B cell (primary cell): ENCODE measurements around the gene NVL. TPM values are rescaled to one million over a fixed set of nuclear protein-coding genes. Genes with fewer than 3 reads are reported as not detected.

Experiments used
- ATAC-seq: fragments of 200-7000 bp; cut with Tn5 transposase; one replicate; pipeline ENCODE4 v1.10.0; 2021; ENCODE audit warnings: low read depth, mild to moderate bottlenecking, moderate number of reproducible peaks, moderate library complexity
- CTCF ChIA-PET: fragments of 350-600 bp; sonication (Branson Sonifier 250); formaldehyde crosslinking; loops from one replicate; lab custom pipeline; 2021; ENCODE audit warnings: antibody characterized with exemption, inconsistent platforms; lab: Charles Lee
- POLR2A ChIA-PET: fragments of 350-600 bp; sonication (Branson Sonifier 250); formaldehyde crosslinking; loops from one replicate; lab custom pipeline; 2021; ENCODE audit warnings: antibody characterized with exemption; lab: Charles Lee
- DNase-seq: peaks from one replicate; pipeline ENCODE4 v3.0.0; 2013
- H2AFZ ChIP-seq: 2 replicates; pipeline ENCODE4 v1.6.1; 2012; ENCODE audit warnings: mild to moderate bottlenecking, low read depth, low read length; ENCODE audit not compliant: insufficient read depth, poor library complexity, severe bottlenecking
- H3K27ac ChIP-seq, 2 donors: 1 replicate in 1 of 2; 2 replicates in 1 of 2; pipeline ENCODE4 v1.5.1; 2012 to 2013; ENCODE audit warnings: low read length in 2 of 2, mild to moderate bottlenecking in 2 of 2, moderate library complexity in 1 of 2
- H3K27me3 ChIP-seq, 4 experiments: fragments of 200-600 bp in 1 of 4; sonication (generic) in 1 of 4; replicated peaks in 1 of 4; 1 replicate in 2 of 4; 2 replicates in 2 of 4; pipeline versions ENCODE4 v1.6.1 to v1.7.0; 2013 to 2016; ENCODE audit warnings: low read length in 3 of 4, mild to moderate bottlenecking in 2 of 4, mixed read lengths in 1 of 4, moderate library complexity in 1 of 4; ENCODE audit not compliant: insufficient read depth in 4 of 4, control insufficient read depth in 3 of 4; ENCODE audit errors: control extremely low read depth in 1 of 4
- H3K36me3 ChIP-seq, 2 experiments: replicated peaks in 1 of 2; 1 replicate in 1 of 2; 2 replicates in 1 of 2; pipeline versions ENCODE4 v1.6.1 to v1.7.1; 2013; ENCODE audit warnings: low read length in 1 of 2; ENCODE audit not compliant: insufficient read depth in 2 of 2, control insufficient read depth in 1 of 2; ENCODE audit errors: control extremely low read depth in 1 of 2, extremely low read depth in 1 of 2
- H3K4me1 ChIP-seq, 2 donors: fragments of 200-600 bp in 1 of 2; sonication (generic) in 1 of 2; 1 replicate in 1 of 2; 2 replicates in 1 of 2; pipeline versions ENCODE4 v1.5.1 to v1.6.1; 2013 to 2017; ENCODE audit warnings: low read length in 2 of 2; ENCODE audit not compliant: control insufficient read depth in 2 of 2, insufficient read depth in 2 of 2
- H3K4me2 ChIP-seq: replicated peaks from 2 replicates; pipeline ENCODE3; 2012; ENCODE audit warnings: mild to moderate bottlenecking, low read depth, low read length; ENCODE audit not compliant: poor library complexity, severe bottlenecking
- H3K4me3 ChIP-seq, 5 experiments: fragments of 200-600 bp in 1 of 5; sonication (generic) in 1 of 5; 1 replicate in 3 of 5; 2 replicates in 2 of 5; pipeline versions ENCODE4 v1.5.1 to v1.7.0; 2011 to 2016; ENCODE audit warnings: low read length in 4 of 5, mild to moderate bottlenecking in 4 of 5, low read depth in 2 of 5, control low read depth in 1 of 5, moderate library complexity in 1 of 5; ENCODE audit not compliant: insufficient read depth in 1 of 5; ENCODE audit errors: control extremely low read depth in 1 of 5, extremely low read depth in 1 of 5
- H3K79me2 ChIP-seq: fragments of 200-600 bp; sonication (generic); one replicate; pipeline ENCODE4 v1.6.0; 2016; ENCODE audit warnings: low read length; ENCODE audit not compliant: control insufficient read depth, insufficient read depth
- H3K9ac ChIP-seq: fragments of 200-600 bp; sonication (generic); 2 replicates; pipeline ENCODE4 v1.6.1; 2017; ENCODE audit warnings: mild to moderate bottlenecking, low read length, moderate library complexity
- H3K9me3 ChIP-seq, 3 donors: one replicate each; pipeline versions ENCODE4 v1.6.1 to v1.7.1; 2013; ENCODE audit warnings: low read length in 2 of 3; ENCODE audit not compliant: control insufficient read depth in 2 of 3, insufficient read depth in 1 of 3; ENCODE audit errors: control extremely low read depth in 1 of 3
- H4K20me1 ChIP-seq: 2 replicates; pipeline ENCODE4 v1.6.0; 2012; ENCODE audit warnings: mild to moderate bottlenecking, low read length; ENCODE audit not compliant: insufficient read depth, control insufficient read depth, poor library complexity, severe bottlenecking
- H3K27ac Mint-ChIP-seq: one replicate; pipeline ENCODE4 v1.8.0; 2021; ENCODE audit warnings: mixed read lengths
- H3K27me3 Mint-ChIP-seq: one replicate; pipeline ENCODE4 v1.8.0; 2021; ENCODE audit warnings: mixed read lengths
- H3K4me1 Mint-ChIP-seq: one replicate; pipeline ENCODE4 v1.8.0; 2021; ENCODE audit warnings: mixed read lengths
- H3K4me3 Mint-ChIP-seq: one replicate; pipeline ENCODE4 v1.8.0; 2021; ENCODE audit warnings: mixed read lengths
- H3K9me3 Mint-ChIP-seq: one replicate; pipeline ENCODE4 v1.8.0; 2022; ENCODE audit warnings: mixed read lengths; ENCODE audit not compliant: insufficient read depth
- EZH2 ChIP-seq: IDR thresholded peaks from 2 replicates; pipeline ENCODE4 v1.6.1; 2012; ENCODE audit warnings: borderline replicate concordance, low read depth, mild to moderate bottlenecking, moderate library complexity, low read length; ENCODE audit not compliant: insufficient read depth, poor library complexity, severe bottlenecking
- WGBS: methylation state at CpG from one replicate; pipeline ENCODE4 v1.1.5; 2013; ENCODE audit warnings: missing lambda C conversion rate; ENCODE audit not compliant: insufficient coverage; 5-methylcytosine and 5-hydroxymethylcytosine counted together
- intact Hi-C: fragments of 100-400 bp; cut with micrococcal nuclease; formaldehyde crosslinking; loops from one replicate; pipeline ENCODE4 v1.10.0; 2022
- polyA plus RNA-seq: library from polyadenylated mRNA; depleted of rRNA; stranded (reverse); fragments of >200 nt; gene quantifications from 2 replicates; pipeline ENCODE4 v1.2.3, GENCODE V29; 2012
- total RNA-seq, 2 donors: library from RNA; stranded (reverse); fragments of 120-200 nt in 1 of 2; gene quantifications; 1 replicate in 1 of 2; 2 replicates in 1 of 2; pipeline versions ENCODE4 v1.2.3 to v1.2.4, GENCODE V29; 2013 to 2022
- TF ChIP-seq, protein P1 (sequence below): fragments of 200-600 bp; IDR thresholded peaks from one replicate; pipeline ENCODE4 v1.8.0; 2022; ENCODE audit warnings: antibody characterized with exemption, mild to moderate bottlenecking

NVL gene
- total and polyA plus RNA-seq, 2 donors (not counting 1 experiment from before 2014, with no cell fraction given) = 28.1 to 45.5 TPM

DNA sequence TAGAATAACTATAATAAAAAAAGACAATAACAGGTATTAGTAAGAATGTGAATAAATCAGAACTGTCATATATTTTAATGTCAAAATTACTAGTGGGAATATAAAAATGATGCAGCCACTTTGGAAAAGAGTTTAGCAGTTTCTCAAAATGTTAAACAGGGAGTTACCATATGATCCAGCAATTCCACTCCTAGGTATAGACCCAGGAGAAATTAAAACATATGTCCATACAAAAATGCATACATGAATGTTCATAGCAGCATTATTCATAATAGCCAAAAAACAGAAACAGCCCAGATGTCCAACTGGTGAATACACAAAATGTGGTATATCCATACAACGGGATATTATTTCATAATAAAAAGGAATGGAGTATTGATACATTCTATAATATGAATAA, 71.6 kb downstream of the NVL start:
- WGBS = no CpG with 5 or more reads among the region's 1 CpG
- no peaks in the 10 kb centered on the region for H3K4me1 ChIP-seq
- Mint-ChIP-seq H3K27me3 (no peaks in the 10 kb centered on the region), H3K9me3 (no peaks in the 10 kb centered on the region), H3K4me3 (no peak overlapping the region), H3K4me1 (peaks cover 3% of the 10 kb centered on the region), H3K27ac (no peak overlapping the region)
- CTCF ChIA-PET = no interaction called here
- H4K20me1 ChIP-seq = no peaks in the 10 kb centered on the region
- no peaks in the 10 kb centered on the region for H3K27me3 ChIP-seq
- no peak overlapping the region for H3K9ac ChIP-seq
- POLR2A ChIA-PET = no interaction called here
- no peak overlapping the region for H3K27ac ChIP-seq
- DNase-seq (no peak), ATAC-seq (no peak)
- no peak overlapping the region for H2AFZ ChIP-seq
- no peak overlapping the region for H3K4me2 ChIP-seq
- H3K9me3 ChIP-seq = no peaks in the 10 kb centered on the region
- intact Hi-C loops = no loop called here
- H3K79me2 ChIP-seq = peaks cover 4% of the 10 kb centered on the region
- peaks cover 0 to 10% of the 10 kb centered on the region in 2 experiments for H3K36me3 ChIP-seq
- TF ChIP-seq, protein P1, sequence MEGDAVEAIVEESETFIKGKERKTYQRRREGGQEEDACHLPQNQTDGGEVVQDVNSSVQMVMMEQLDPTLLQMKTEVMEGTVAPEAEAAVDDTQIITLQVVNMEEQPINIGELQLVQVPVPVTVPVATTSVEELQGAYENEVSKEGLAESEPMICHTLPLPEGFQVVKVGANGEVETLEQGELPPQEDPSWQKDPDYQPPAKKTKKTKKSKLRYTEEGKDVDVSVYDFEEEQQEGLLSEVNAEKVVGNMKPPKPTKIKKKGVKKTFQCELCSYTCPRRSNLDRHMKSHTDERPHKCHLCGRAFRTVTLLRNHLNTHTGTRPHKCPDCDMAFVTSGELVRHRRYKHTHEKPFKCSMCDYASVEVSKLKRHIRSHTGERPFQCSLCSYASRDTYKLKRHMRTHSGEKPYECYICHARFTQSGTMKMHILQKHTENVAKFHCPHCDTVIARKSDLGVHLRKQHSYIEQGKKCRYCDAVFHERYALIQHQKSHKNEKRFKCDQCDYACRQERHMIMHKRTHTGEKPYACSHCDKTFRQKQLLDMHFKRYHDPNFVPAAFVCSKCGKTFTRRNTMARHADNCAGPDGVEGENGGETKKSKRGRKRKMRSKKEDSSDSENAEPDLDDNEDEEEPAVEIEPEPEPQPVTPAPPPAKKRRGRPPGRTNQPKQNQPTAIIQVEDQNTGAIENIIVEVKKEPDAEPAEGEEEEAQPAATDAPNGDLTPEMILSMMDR = no peak
- TF ChIP-seq EZH2 = no peak
- H3K4me3 ChIP-seq = no peak overlapping the region

- Mint-ChIP-seq H3K4me3 (no peak overlapping the region), H3K9me3 (no peaks in the 10 kb centered on the region), H3K4me1 (peaks cover 3% of the 10 kb centered on the region), H3K27ac (no peak overlapping the region), H3K27me3 (no peaks in the 10 kb centered on the region)
- TF ChIP-seq, protein P1 = no peak
- TF ChIP-seq EZH2 = no peak
- ATAC-seq (no peak), DNase-seq (no peak)
- Histone ChIP-seq H3K27me3 (no peaks in the 10 kb centered on the region), H3K27ac (no peak overlapping the region), H3K36me3 (peaks cover 0 to 3% of the 10 kb centered on the region in 2 experiments), H3K79me2 (peaks cover 4% of the 10 kb centered on the region), H3K4me2 (no peak overlapping the region), H3K4me1 (no peaks in the 10 kb centered on the region), H4K20me1 (no peaks in the 10 kb centered on the region), H2AFZ (no peak overlapping the region), H3K4me3 (no peak overlapping the region), H3K9ac (no peak overlapping the region), H3K9me3 (no peaks in the 10 kb centered on the region)
- ChIA-PET CTCF (no interaction called here), POLR2A (no interaction called here)
- 100% methylated on average over 3 of the region's 3 CpGs for WGBS
- intact Hi-C loops = no loop called here
These were observed 73.3 kb downstream of the NVL start for GRCh38 chr1:224256640-224257039.
